Measurements from ENCODE around the gene AGO3. TPM values are rescaled to one million over a fixed set of nuclear protein-coding genes. Genes with fewer than 3 reads are reported as not detected.

The AGO3 gene
- total RNA-seq, 1 experiment from 2014 or later, result 26.9 TPM

DNA sequence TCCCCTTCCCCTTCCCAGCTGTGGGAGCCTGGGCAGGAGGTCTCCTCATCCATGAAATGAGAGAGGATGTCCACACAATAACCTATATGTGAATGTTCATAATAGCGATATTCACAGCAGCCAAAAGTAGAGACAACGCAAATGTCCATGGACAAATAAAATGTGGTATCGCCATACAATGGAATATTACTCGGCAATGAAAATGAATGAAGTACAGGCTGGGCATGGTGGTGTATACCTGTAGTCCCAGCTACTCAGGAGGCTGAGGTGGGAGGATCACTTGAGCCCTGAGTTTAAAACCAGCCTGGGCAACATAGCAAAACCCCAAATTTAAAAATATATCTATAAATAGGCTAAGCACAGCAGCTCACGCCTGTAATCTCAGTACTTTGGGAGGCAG lies 170.6 kb downstream of the AGO3 start:
- TF ChIP-seq, protein P1, sequence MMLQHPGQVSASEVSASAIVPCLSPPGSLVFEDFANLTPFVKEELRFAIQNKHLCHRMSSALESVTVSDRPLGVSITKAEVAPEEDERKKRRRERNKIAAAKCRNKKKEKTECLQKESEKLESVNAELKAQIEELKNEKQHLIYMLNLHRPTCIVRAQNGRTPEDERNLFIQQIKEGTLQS (IDR thresholded peaks at IDR 0.05), result no peak
- TF ChIP-seq CEBPB (IDR thresholded peaks at IDR 0.05; ENCODE audit: low read depth), result no peak
- TF ChIP-seq EGR1 (IDR thresholded peaks at IDR 0.05; ENCODE audit: low read depth), result no peak
- no peak for TF ChIP-seq JUND (IDR thresholded peaks at IDR 0.05)
- TF ChIP-seq SRF (IDR thresholded peaks at IDR 0.05; ENCODE audit: low read depth), result no peak
- TF ChIP-seq SP1 (IDR thresholded peaks at IDR 0.05; ENCODE audit: low read depth), result no peak
- TF ChIP-seq ZFX (IDR thresholded peaks at IDR 0.05), result no peak
- TF ChIP-seq YY1 (IDR thresholded peaks at IDR 0.05; ENCODE audit: extremely low read depth, insufficient replicate concordance, low read depth, low read length), result no peak
- TF ChIP-seq POLR2AphosphoS5 (IDR thresholded peaks at IDR 0.05; ENCODE audit: low read depth, low read length), result no peak
- no peak for TF ChIP-seq CBX3 (IDR thresholded peaks at IDR 0.05; ENCODE audit: low read depth)
- H3K79me2 ChIP-seq (ENCODE audit: insufficient read depth, low read length), result no peaks in the 10 kb centered on the region
- H3K9me3 ChIP-seq (ENCODE audit: control insufficient read depth in 1 of 2, insufficient read depth in 1 of 2, low read depth in 1 of 2, low read length in 2 of 2), result no peaks in the 10 kb centered on the region
- no TSS peak for BruUV-seq (replicated peaks)
- H3K27ac ChIP-seq (ENCODE audit: low read depth, low read length), result no peak overlapping the region
- H3K4me2 ChIP-seq (ENCODE audit: low read length), result no peak overlapping the region
- ChIA-PET POLR2A (no interaction called here), CTCF (interaction anchor here (0.5 to 2.5 kb wide), 3 partner anchors 33 to 184 kb away, joined by 4 to 17 read pairs (median 4); no protein-coding TSS in a partner anchor), RAD21 (ENCODE audit: low non-redundant PET in 1 of 2, low total read pairs in 2 of 2, uncharacterized antibody in 2 of 2, unreplicated experiment in 2 of 2) (interaction anchor here in 1 of 2 experiments (2.7 kb wide), 1 partner anchor 33 kb away, joined by 16 read pairs; no protein-coding TSS in a partner anchor)
- intact Hi-C loops (cut with micrococcal nuclease), result loop anchor here (5.0 to 10.0 kb wide), 2 partner anchors 321 to 453 kb away; no protein-coding TSS in a partner anchor
- no peak overlapping the region for H3K9ac ChIP-seq (ENCODE audit: low read length)
- DNase-seq (ENCODE audit: low read depth, low spot score), result no peak
- no peak overlapping the region for H3K4me3 ChIP-seq (replicated peaks in 1 of 2; ENCODE audit: low read depth in 1 of 2, low read length in 2 of 2)
- no peaks in the 10 kb centered on the region for H3K9me2 ChIP-seq (ENCODE audit: insufficient read depth)
- no peak overlapping the region for H2AFZ ChIP-seq (ENCODE audit: low read depth, low read length, poor library complexity, severe bottlenecking)
- H3K27me3 ChIP-seq (ENCODE audit: insufficient read depth, low read length), result no peaks in the 10 kb centered on the region
- H3K4me1 ChIP-seq (ENCODE audit: control insufficient read depth in 1 of 2, insufficient read depth in 2 of 2, low read length in 2 of 2), result peaks cover 0 to 22% of the 10 kb centered on the region in 2 experiments; a peak in 2 of 4 replicates
- H3K36me3 ChIP-seq (ENCODE audit: control insufficient read depth in 1 of 2, insufficient read depth in 2 of 2, low read length in 2 of 2), result no peaks in the 10 kb centered on the region
- no peak for ATAC-seq
- H4K20me1 ChIP-seq (ENCODE audit: insufficient read depth), result no peaks in the 10 kb centered on the region

DNA sequence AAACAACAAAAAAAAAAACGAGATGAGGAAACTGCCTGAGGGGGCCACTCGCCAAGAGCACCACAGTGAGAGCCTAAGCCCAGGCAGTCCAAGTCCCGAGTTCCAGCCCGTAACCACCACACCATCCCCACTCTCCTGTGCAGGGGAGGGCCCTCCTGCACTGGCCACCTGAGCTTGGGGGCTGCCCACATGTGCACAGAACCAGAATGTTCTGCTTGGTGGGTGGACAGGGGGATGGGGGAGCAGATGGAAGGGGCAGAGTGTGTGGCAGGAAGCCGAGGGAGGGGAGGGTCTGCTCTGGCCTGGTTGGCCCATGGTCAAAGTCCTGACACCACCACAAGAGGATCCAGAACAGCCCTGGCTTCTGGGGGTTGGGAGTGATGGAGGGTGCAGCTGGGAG lies 175.4 kb downstream of the AGO3 start:
- TF ChIP-seq TCF7L2 (IDR thresholded peaks at IDR 0.05; ENCODE audit: borderline replicate concordance, extremely low read depth, insufficient read depth, insufficient read length) (no peak), POLR2AphosphoS5 (IDR thresholded peaks at IDR 0.05; ENCODE audit: low read depth, low read length) (no peak), EZH2 (IDR thresholded peaks at IDR 0.05) (no peak), ELF1 (IDR thresholded peaks at IDR 0.05; ENCODE audit: borderline replicate concordance, low read depth) (no peak), CEBPB (IDR thresholded peaks at IDR 0.05; ENCODE audit: low read depth) (no peak), RAD21 (IDR thresholded peaks at IDR 0.05; ENCODE audit: low read depth) (no peak), ZNF274 (IDR thresholded peaks at IDR 0.05; ENCODE audit: low read depth, low read length) (no peak), ZFX (IDR thresholded peaks at IDR 0.05) (no peak), SRF (IDR thresholded peaks at IDR 0.05; ENCODE audit: low read depth) (no peak)
- intact Hi-C loops (cut with micrococcal nuclease), result loop anchor here (10.0 kb wide), 1 partner anchor 449 kb away; no protein-coding TSS in a partner anchor
- Histone ChIP-seq H3K4me1 (ENCODE audit: control insufficient read depth in 1 of 2, insufficient read depth in 2 of 2, low read length in 2 of 2) (peaks cover 2 to 9% of the 10 kb centered on the region in 2 experiments; a peak in 3 of 4 replicates), H3K9me2 (ENCODE audit: insufficient read depth) (no peaks in the 10 kb centered on the region), H3K4me2 (ENCODE audit: low read length) (no peak overlapping the region), H3K4me3 (replicated peaks in 1 of 2; ENCODE audit: low read depth in 1 of 2, low read length in 2 of 2) (no peak overlapping the region), H3K27me3 (ENCODE audit: insufficient read depth, low read length) (no peaks in the 10 kb centered on the region), H3K27ac (ENCODE audit: low read depth, low read length) (no peak overlapping the region), H3K79me2 (ENCODE audit: insufficient read depth, low read length) (no peaks in the 10 kb centered on the region), H4K20me1 (ENCODE audit: insufficient read depth) (no peaks in the 10 kb centered on the region), H3K9ac (ENCODE audit: low read length) (no peak overlapping the region), H3K36me3 (ENCODE audit: control insufficient read depth in 1 of 2, insufficient read depth in 2 of 2, low read length in 2 of 2) (no peaks in the 10 kb centered on the region), H3K9me3 (ENCODE audit: control insufficient read depth in 1 of 2, insufficient read depth in 1 of 2, low read depth in 1 of 2, low read length in 2 of 2) (no peaks in the 10 kb centered on the region), H2AFZ (ENCODE audit: low read depth, low read length, poor library complexity, severe bottlenecking) (no peak overlapping the region)
- ChIA-PET RAD21 (ENCODE audit: low non-redundant PET in 1 of 2, low total read pairs in 2 of 2, uncharacterized antibody in 2 of 2, unreplicated experiment in 2 of 2) (no interaction called here), POLR2A (no interaction called here), CTCF (interaction anchor here (0.8 to 1.1 kb wide), 2 partner anchors 29 to 179 kb away, joined by 3 to 4 read pairs; no protein-coding TSS in a partner anchor)
- BruUV-seq (replicated peaks), result no TSS peak
- ATAC-seq (no peak), DNase-seq (ENCODE audit: low read depth, low spot score) (no peak)

Measured in HCT116 (cell line).